Panc1 (cell line): Measurements from ENCODE around the gene KANSL3. TPM values are rescaled to one million over a fixed set of nuclear protein-coding genes. Genes with fewer than 3 reads are reported as not detected.

Source experiments
- ATAC-seq: fragments of 200-7000 bp; cut with Tn5 transposase; 2 replicates; pipeline ENCODE4 v1.9.1; 2020; ENCODE audit warnings: mild to moderate bottlenecking, moderate library complexity
- BruUV-seq: library from RNA; stranded (reverse); fragments of 400-500 nt; replicated peaks from 2 replicates; lab custom pipeline; 2021; lab: Mats Ljungman, UMichigan
- CTCF ChIA-PET: fragments of 300-600 bp; sonication (Branson Sonifier 250); formaldehyde crosslinking; loops from one replicate; lab custom pipeline; 2022; ENCODE audit warnings: antibody characterized with exemption; lab: Charles Lee
- POLR2A ChIA-PET: fragments of 300-600 bp; sonication (Branson Sonifier 250); formaldehyde crosslinking; loops from one replicate; lab custom pipeline; 2022; ENCODE audit warnings: antibody characterized with exemption; lab: Charles Lee
- DNase-seq: peaks from one replicate; pipeline ENCODE4 v3.0.0-alpha.2; 2010; ENCODE audit warnings: low read depth, low spot score
- H3K27ac ChIP-seq: 2 replicates; pipeline ENCODE4 v1.5.1; 2011; ENCODE audit warnings: mild to moderate bottlenecking, low read length, inconsistent platforms
- H3K27me3 ChIP-seq: fragments of 200-500 bp; sonication (Bioruptor generic); 2 replicates; pipeline ENCODE4 v1.6.0; 2014; ENCODE audit warnings: low read length, inconsistent platforms; ENCODE audit not compliant: control insufficient read depth, insufficient read depth
- H3K36me3 ChIP-seq: fragments of 200-500 bp; sonication (Bioruptor generic); 2 replicates; pipeline ENCODE4 v1.5.1; 2014; ENCODE audit warnings: inconsistent platforms, mild to moderate bottlenecking, low read length, moderate library complexity; ENCODE audit not compliant: control insufficient read depth, insufficient read depth
- H3K4me1 ChIP-seq: 2 replicates; pipeline ENCODE4 v1.5.1; 2011; ENCODE audit warnings: inconsistent platforms, mild to moderate bottlenecking, low read length, moderate library complexity; ENCODE audit not compliant: control insufficient read depth, insufficient read depth
- H3K4me3 ChIP-seq, 2 experiments: 2 replicates each; pipeline ENCODE4 v1.5.1; 2011 to 2012; ENCODE audit warnings: low read depth in 2 of 2, low read length in 2 of 2, mild to moderate bottlenecking in 2 of 2, inconsistent platforms in 1 of 2, moderate library complexity in 1 of 2
- H3K9me3 ChIP-seq: fragments of 200-500 bp; sonication (Bioruptor generic); 2 replicates; pipeline ENCODE4 v1.5.1; 2014; ENCODE audit warnings: low read depth, mild to moderate bottlenecking, inconsistent platforms, low read length, moderate library complexity; ENCODE audit not compliant: control insufficient read depth, insufficient read depth
- CTCF ChIP-seq: fragments of 450-650 bp; IDR thresholded peaks from 2 replicates; pipeline ENCODE4 v1.5.1; 2017; ENCODE audit warnings: mild to moderate bottlenecking
- POLR2AphosphoS5 ChIP-seq: IDR thresholded peaks from 2 replicates; pipeline ENCODE4 v1.6.1; 2012; ENCODE audit warnings: mild to moderate bottlenecking, low read depth, low read length, moderate library complexity
- SIN3A ChIP-seq: IDR thresholded peaks from 2 replicates; pipeline ENCODE4 v1.6.1; 2012; ENCODE audit warnings: low read depth, mild to moderate bottlenecking, low read length, moderate library complexity, borderline replicate concordance; ENCODE audit not compliant: insufficient read depth
- TCF7L2 ChIP-seq: IDR thresholded peaks from 2 replicates; pipeline ENCODE4 v1.6.1; 2011; ENCODE audit warnings: mild to moderate bottlenecking, low read depth, low read length, inconsistent platforms
- in situ Hi-C: cut with HindIII; loops from 2 replicates; pipeline ENCODE4 v1.10.0; 2016; ENCODE audit warnings: low sequenced_read_pairs, low pct_unique_long_range_greater_than_20kb
- intact Hi-C: fragments of 100-400 bp; cut with micrococcal nuclease; formaldehyde crosslinking; loops from one replicate; pipeline ENCODE4 v1.10.0; 2022; ENCODE audit not compliant: unreplicated experiment
- total RNA-seq: library from RNA; stranded (reverse); gene quantifications from one replicate; pipeline ENCODE4 v1.2.1, GENCODE V29; 2021; ENCODE audit not compliant: unreplicated experiment
- TF ChIP-seq, protein P1 (sequence below), 2 experiments: IDR thresholded peaks; 2 replicates each; pipeline ENCODE4 v1.6.1; 2011 to 2012; ENCODE audit warnings: low read depth in 2 of 2, control low read depth in 1 of 2, low read length in 1 of 2, mild to moderate bottlenecking in 1 of 2, moderate library complexity in 1 of 2; ENCODE audit not compliant: insufficient read depth in 1 of 2

The KANSL3 gene
- total RNA-seq, 1 experiment from 2014 or later: 50.3 TPM

DNA sequence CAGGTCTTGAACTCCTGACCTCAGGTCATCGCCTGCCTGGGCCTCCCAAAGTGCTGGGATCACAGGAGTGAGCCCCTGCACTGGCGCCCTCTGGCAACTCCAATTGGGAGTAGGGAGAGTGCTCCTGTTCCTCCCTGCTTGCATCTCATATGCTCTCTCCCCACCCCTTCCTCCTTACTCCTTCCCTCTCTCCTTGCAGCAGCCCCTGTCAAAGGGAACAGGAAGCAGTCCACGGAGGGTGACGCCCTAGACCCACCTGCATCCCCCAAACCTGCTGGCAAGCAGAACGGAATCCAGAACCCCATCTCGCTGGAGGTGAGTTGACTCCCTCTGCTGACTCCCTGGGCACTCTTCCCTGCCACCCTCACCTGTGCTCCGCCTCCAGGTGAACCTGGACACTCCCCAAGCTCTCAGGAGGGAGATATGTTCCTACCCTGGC, 90.9 kb downstream of the KANSL3 start:
- H3K27ac ChIP-seq: no peak overlapping the region
- no TSS peak for BruUV-seq
- DNase-seq (no peak), ATAC-seq (no peak)
- no peak overlapping the region for H3K4me3 ChIP-seq
- intact Hi-C loops (no loop called here), in situ Hi-C loops (no loop called here)
- no peaks in the 10 kb centered on the region for H3K27me3 ChIP-seq
- CTCF ChIA-PET: interaction anchor here (0.9 kb wide), 1 partner anchor 38 kb away, joined by 4 read pairs; no protein-coding TSS in a partner anchor
- no peaks in the 10 kb centered on the region for H3K9me3 ChIP-seq
- TF ChIP-seq CTCF (no peak), SIN3A (no peak), POLR2AphosphoS5 (no peak), TCF7L2 (no peak)
- TF ChIP-seq, protein P1, sequence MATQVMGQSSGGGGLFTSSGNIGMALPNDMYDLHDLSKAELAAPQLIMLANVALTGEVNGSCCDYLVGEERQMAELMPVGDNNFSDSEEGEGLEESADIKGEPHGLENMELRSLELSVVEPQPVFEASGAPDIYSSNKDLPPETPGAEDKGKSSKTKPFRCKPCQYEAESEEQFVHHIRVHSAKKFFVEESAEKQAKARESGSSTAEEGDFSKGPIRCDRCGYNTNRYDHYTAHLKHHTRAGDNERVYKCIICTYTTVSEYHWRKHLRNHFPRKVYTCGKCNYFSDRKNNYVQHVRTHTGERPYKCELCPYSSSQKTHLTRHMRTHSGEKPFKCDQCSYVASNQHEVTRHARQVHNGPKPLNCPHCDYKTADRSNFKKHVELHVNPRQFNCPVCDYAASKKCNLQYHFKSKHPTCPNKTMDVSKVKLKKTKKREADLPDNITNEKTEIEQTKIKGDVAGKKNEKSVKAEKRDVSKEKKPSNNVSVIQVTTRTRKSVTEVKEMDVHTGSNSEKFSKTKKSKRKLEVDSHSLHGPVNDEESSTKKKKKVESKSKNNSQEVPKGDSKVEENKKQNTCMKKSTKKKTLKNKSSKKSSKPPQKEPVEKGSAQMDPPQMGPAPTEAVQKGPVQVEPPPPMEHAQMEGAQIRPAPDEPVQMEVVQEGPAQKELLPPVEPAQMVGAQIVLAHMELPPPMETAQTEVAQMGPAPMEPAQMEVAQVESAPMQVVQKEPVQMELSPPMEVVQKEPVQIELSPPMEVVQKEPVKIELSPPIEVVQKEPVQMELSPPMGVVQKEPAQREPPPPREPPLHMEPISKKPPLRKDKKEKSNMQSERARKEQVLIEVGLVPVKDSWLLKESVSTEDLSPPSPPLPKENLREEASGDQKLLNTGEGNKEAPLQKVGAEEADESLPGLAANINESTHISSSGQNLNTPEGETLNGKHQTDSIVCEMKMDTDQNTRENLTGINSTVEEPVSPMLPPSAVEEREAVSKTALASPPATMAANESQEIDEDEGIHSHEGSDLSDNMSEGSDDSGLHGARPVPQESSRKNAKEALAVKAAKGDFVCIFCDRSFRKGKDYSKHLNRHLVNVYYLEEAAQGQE (IDR thresholded peaks at IDR 0.05; ENCODE audit: insufficient read depth in 1 of 2, low read depth in 2 of 2, low read length in 1 of 2): no peak
- POLR2A ChIA-PET: no interaction called here
- no peaks in the 10 kb centered on the region for H3K36me3 ChIP-seq
- H3K4me1 ChIP-seq: no peaks in the 10 kb centered on the region; the same call in 1 of the 2 replicates

GRCh38 chr2:96546797-96547196, 91.3 kb downstream of the KANSL3 start:
- ChIA-PET POLR2A (no interaction called here), CTCF (no interaction called here)
- ATAC-seq (no peak), DNase-seq (no peak)
- in situ Hi-C loops (no loop called here), intact Hi-C loops (no loop called here)
- no peaks in the 10 kb centered on the region for H3K36me3 ChIP-seq
- H3K4me1 ChIP-seq: no peaks in the 10 kb centered on the region; the same call in 1 of the 2 replicates
- no peak for TF ChIP-seq SIN3A
- no peak for TF ChIP-seq TCF7L2
- no peak for TF ChIP-seq POLR2AphosphoS5
- TF ChIP-seq CTCF: no peak
- TF ChIP-seq, protein P1 (IDR thresholded peaks at IDR 0.05; ENCODE audit: insufficient read depth in 1 of 2, low read depth in 2 of 2, low read length in 1 of 2): no peak
- no peaks in the 10 kb centered on the region for H3K27me3 ChIP-seq
- no peak overlapping the region for H3K27ac ChIP-seq
- BruUV-seq: no TSS peak
- H3K4me3 ChIP-seq: no peak overlapping the region
- H3K9me3 ChIP-seq: no peaks in the 10 kb centered on the region
